PFSK-1 (cell line): Measurements from ENCODE around the gene CUX1.

Source experiments
- FOXP2 ChIP-seq: optimal IDR thresholded peaks from 2 replicates; pipeline ENCODE3; 2011; ENCODE audit warnings: borderline replicate concordance, control low read depth, inconsistent platforms; ENCODE audit not compliant: insufficient read depth; ENCODE audit errors: extremely low read length, extremely low read depth
- POLR2AphosphoS5 ChIP-seq: IDR thresholded peaks from 2 replicates; pipeline ENCODE4 v1.6.1; 2012; ENCODE audit warnings: low read depth, mild to moderate bottlenecking, control low read depth, low read length, moderate library complexity
- REST ChIP-seq, 2 experiments: IDR thresholded peaks; 2 replicates each; pipeline versions ENCODE4 v1.6.1 to v1.8.0; 2011 to 2012; ENCODE audit warnings: low read depth in 2 of 2, low read length in 2 of 2, control low read depth in 1 of 2, inconsistent platforms in 1 of 2, mild to moderate bottlenecking in 1 of 2, moderate library complexity in 1 of 2; ENCODE audit not compliant: insufficient read depth in 1 of 2
- SIN3A ChIP-seq: IDR thresholded peaks from 2 replicates; pipeline ENCODE4 v1.6.1; 2012; ENCODE audit warnings: mild to moderate bottlenecking, low read length, moderate library complexity, borderline replicate concordance; ENCODE audit not compliant: insufficient read depth
- TAF1 ChIP-seq: IDR thresholded peaks from 2 replicates; pipeline ENCODE4 v1.6.1; 2012; ENCODE audit warnings: low read length, control low read depth, borderline replicate concordance; ENCODE audit not compliant: insufficient read depth

CUX1 gene

GRCh38 chr7:102310414-102310815, 493.0 kb downstream of the CUX1 start:
- TF ChIP-seq SIN3A (no peak), POLR2AphosphoS5 (no peak), FOXP2 (no peak), TAF1 (no peak), REST (IDR thresholded peaks at IDR 0.05; ENCODE audit: insufficient read depth in 1 of 2, low read depth in 2 of 2, low read length in 2 of 2) (no peak)

GRCh38 chr7:102312317-102312716, 494.9 kb downstream of the CUX1 start:
- TF ChIP-seq SIN3A (no peak), FOXP2 (no peak), TAF1 (no peak), REST (IDR thresholded peaks at IDR 0.05; ENCODE audit: insufficient read depth in 1 of 2, low read depth in 2 of 2, low read length in 2 of 2) (no peak), POLR2AphosphoS5 (no peak)

DNA sequence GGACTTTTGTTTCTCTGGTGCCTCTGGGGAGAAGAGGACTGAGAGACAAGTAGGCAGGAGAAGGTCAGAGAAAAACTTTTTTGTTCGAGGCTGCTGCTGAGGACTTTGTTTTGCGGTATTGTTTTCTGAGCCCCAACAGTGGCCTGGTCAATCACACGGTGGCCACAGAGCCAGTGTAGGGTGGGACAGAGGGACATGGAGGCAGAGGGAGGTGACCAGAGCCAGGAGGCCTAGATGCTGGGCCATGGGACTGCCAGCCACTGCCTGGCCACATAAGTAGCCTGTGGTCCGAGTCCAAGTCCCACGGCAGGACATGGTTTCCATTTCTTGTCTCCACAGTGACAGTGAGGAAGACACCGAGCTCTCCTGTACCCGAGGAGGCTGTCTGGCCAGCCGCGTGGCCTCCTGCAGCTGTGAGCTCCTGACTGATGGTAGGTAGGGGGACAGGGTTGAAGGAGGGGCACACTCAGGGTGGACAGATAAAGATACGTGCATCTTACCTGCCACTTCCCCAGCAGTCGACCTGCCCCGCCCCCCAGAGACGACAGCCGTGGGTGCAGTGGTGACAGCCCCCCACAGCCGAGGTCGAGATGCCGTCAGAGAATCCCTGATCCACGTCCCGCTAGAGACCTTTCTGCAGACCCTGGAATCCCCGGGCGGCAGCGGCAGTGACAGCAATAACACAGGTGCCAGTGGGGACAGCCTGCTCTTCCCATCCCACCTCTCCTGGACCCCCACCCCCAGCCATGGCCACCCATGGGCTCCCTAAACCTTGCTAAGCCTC, 496.8 kb downstream of the CUX1 start:
- no peak for TF ChIP-seq FOXP2
- no peak for TF ChIP-seq TAF1
- no peak for TF ChIP-seq POLR2AphosphoS5
- no peak for TF ChIP-seq REST (IDR thresholded peaks at IDR 0.05; ENCODE audit: insufficient read depth in 1 of 2, low read depth in 2 of 2, low read length in 2 of 2)
- TF ChIP-seq SIN3A: no peak

- TF ChIP-seq FOXP2: no peak
- TF ChIP-seq REST (IDR thresholded peaks at IDR 0.05; ENCODE audit: insufficient read depth in 1 of 2, low read depth in 2 of 2, low read length in 2 of 2): no peak
- no peak for TF ChIP-seq SIN3A
- no peak for TF ChIP-seq POLR2AphosphoS5
- no peak for TF ChIP-seq TAF1
These were observed 500.0 kb downstream of the CUX1 start for GRCh38 chr7:102317231-102318059.
